D721Med (cell line): ENCODE measurements around the gene RPRD1A.

Experiments
- DNase-seq: peaks from one replicate; pipeline ENCODE4 v3.0.0; 2011; ENCODE audit warnings: low spot score; ENCODE audit not compliant: insufficient read length
- FAIRE-seq: peaks from 2 replicates; lab custom pipeline; 2011; peaks lifted over from hg19 to GRCh38; lab: Jason Lieb, UNC
- CTCF ChIP-seq: IDR thresholded peaks from 2 replicates; pipeline ENCODE4 v1.5.1; 2012; ENCODE audit warnings: mild to moderate bottlenecking, control low read depth; ENCODE audit not compliant: insufficient read depth; ENCODE audit errors: missing control alignments

The RPRD1A gene

GRCh38 chr18:35942133-35942532 is 125.2 kb downstream of the RPRD1A start:
- TF ChIP-seq CTCF, result no peak
- no peak for DNase-seq
- FAIRE-seq, result no peak

GRCh38 chr18:35941299-35941698 is 126.1 kb downstream of the RPRD1A start:
- FAIRE-seq (no peak), DNase-seq (no peak)
- no peak for TF ChIP-seq CTCF
